ENCODE measurements around the gene TNFRSF19.
A peak's percentile ranks its signal among the peaks of the same experiment; 100 is the strongest.
"Not testable (repeated sequence)": the region's sequence is repeated elsewhere in the genome, so short reads cannot be mapped to it uniquely, and the experiment has no call there.

TNFRSF19 gene

GRCh38 chr13:23660249-23660648, 90.0 kb downstream of the TNFRSF19 start:
- DNase-seq = no peak

GRCh38 chr13:23666582-23666981, 96.4 kb downstream of the TNFRSF19 start:
- no peak for DNase-seq

GRCh38 chr13:23667750-23668149, 97.5 kb downstream of the TNFRSF19 start:
- DNase-seq = no peak

- DNase-seq = no peak
Observed at GRCh38 chr13:23668562-23668961, 98.3 kb downstream of the TNFRSF19 start.

- DNase-seq = no peak
Observed at GRCh38 chr13:23670793-23671192, 100.6 kb downstream of the TNFRSF19 start.

GRCh38 chr13:23671377-23671776, 101.2 kb downstream of the TNFRSF19 start:
- no peak for DNase-seq

GRCh38 chr13:23671897-23672296, 101.7 kb downstream of the TNFRSF19 start:
- no peak for DNase-seq

GRCh38 chr13:23672616-23673015, 102.4 kb downstream of the TNFRSF19 start:
- DNase-seq = no peak

GRCh38 chr13:23673354-23673753, 103.1 kb downstream of the TNFRSF19 start:
- no peak for DNase-seq

GRCh38 chr13:23673867-23674605, 103.8 kb downstream of the TNFRSF19 start:
- peak; percentile 26 for DNase-seq

GRCh38 chr13:23674795-23675640, 104.8 kb downstream of the TNFRSF19 start:
- DNase-seq = peak; percentile 15

- not testable (repeated sequence) for DNase-seq
Observed at GRCh38 chr13:23677679-23678288, 107.6 kb downstream of the TNFRSF19 start.

- no peak for DNase-seq
Observed at GRCh38 chr13:23678795-23679194, 108.6 kb downstream of the TNFRSF19 start.

GRCh38 chr13:23679220-23679619, 109.0 kb downstream of the TNFRSF19 start:
- no peak for DNase-seq

- no peak for DNase-seq
Observed at GRCh38 chr13:23680845-23681669, 110.8 kb downstream of the TNFRSF19 start.

GRCh38 chr13:23683084-23683483, 112.9 kb downstream of the TNFRSF19 start:
- DNase-seq = no peak

GRCh38 chr13:23684647-23685046, 114.4 kb downstream of the TNFRSF19 start:
- no peak for DNase-seq

GRCh38 chr13:23685416-23685815, 115.2 kb downstream of the TNFRSF19 start:
- DNase-seq = no peak

GRCh38 chr13:23686948-23687347, 116.7 kb downstream of the TNFRSF19 start:
- no peak for DNase-seq

GRCh38 chr13:23687614-23688013, 117.4 kb downstream of the TNFRSF19 start:
- no peak for DNase-seq

- DNase-seq = no peak
Observed at GRCh38 chr13:23688336-23688735, 118.1 kb downstream of the TNFRSF19 start.

GRCh38 chr13:23690668-23691067, 120.5 kb downstream of the TNFRSF19 start:
- no peak for DNase-seq

- no peak for DNase-seq
Observed at GRCh38 chr13:23692816-23693215, 122.6 kb downstream of the TNFRSF19 start.
